Measurements from ENCODE around the gene NAV2.

NAV2 gene

DNA sequence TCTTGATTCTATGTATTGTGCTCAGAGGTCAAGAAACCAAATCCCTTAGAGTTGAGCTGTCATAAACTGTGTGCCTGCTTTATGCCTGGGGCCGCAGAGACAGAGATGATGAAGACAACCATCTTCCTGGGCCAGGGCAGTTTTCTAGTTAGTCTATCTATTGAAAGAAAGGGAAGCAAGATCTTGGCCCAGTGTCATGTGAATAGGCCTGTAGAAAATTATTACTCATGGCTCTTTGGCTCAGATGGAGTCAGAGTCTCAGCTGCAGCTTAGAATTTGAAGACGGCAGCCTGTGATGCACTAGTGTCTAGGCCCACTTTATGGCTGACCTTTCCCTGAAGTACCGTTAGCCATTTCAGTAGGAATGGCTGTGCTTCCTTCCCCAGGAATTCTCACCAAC, 335.6 kb downstream of the NAV2 start:
- Histone ChIP-seq H3K4me2 (ENCODE audit: low read length) (no peak overlapping the region), H3K9ac (ENCODE audit: low read depth, low read length) (no peak overlapping the region), H3K36me3 (ENCODE audit: insufficient read depth, low read length) (peaks cover 93% of the 10 kb centered on the region), H3K9me3 (replicated peaks; ENCODE audit: low read length) (no peaks in the 10 kb centered on the region), H3K4me3 (ENCODE audit: low read length) (no peak overlapping the region), H3K27me3 (ENCODE audit: control insufficient read depth, insufficient read depth, low read length) (no peaks in the 10 kb centered on the region), H3K4me1 (ENCODE audit: control insufficient read depth, insufficient read depth, low read length) (peaks cover 2% of the 10 kb centered on the region)

DNA sequence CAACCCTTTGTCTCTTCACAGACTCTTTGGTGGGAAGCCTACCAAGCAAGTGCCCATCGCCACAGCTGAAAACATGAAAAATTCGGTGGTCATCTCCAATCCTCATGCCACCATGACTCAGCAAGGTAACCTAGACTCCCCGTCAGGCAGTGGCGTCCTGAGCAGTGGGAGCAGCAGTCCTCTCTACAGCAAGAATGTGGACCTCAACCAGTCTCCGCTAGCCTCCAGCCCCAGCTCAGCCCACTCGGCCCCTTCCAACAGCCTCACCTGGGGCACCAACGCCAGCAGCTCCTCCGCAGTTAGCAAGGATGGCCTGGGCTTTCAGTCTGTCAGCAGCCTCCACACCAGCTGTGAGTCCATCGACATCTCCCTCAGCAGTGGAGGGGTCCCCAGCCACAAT, 336.1 kb downstream of the NAV2 start:
- peaks cover 96% of the 10 kb centered on the region for H3K36me3 ChIP-seq (ENCODE audit: insufficient read depth, low read length)
- H3K4me1 ChIP-seq (ENCODE audit: control insufficient read depth, insufficient read depth, low read length) = peaks cover 2% of the 10 kb centered on the region
- no peak overlapping the region for H3K4me3 ChIP-seq (ENCODE audit: low read length)
- H3K4me2 ChIP-seq (ENCODE audit: low read length) = no peak overlapping the region
- no peaks in the 10 kb centered on the region for H3K9me3 ChIP-seq (replicated peaks; ENCODE audit: low read length)
- no peaks in the 10 kb centered on the region for H3K27me3 ChIP-seq (ENCODE audit: control insufficient read depth, insufficient read depth, low read length)
- no peak overlapping the region for H3K9ac ChIP-seq (ENCODE audit: low read depth, low read length)

DNA sequence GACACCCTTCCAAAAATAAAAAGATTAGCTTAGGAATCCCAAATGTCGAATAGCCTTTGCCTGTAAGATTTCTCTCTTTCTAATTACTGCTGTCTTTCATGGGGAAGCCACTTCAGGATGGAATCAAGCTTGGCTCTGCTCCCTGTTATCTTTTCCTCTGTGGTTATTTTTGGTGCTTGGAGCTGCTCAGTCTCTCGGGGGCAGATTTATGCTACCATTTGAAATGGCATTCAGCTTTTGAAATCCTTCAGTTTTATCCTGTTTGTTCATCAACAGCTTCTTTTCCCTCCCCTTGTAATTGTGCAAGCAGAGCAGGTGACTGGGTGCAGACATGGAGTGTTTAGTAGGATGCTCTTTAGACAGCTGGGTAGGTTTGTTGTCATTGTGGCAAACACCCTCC, 336.6 kb downstream of the NAV2 start:
- Histone ChIP-seq H3K9ac (ENCODE audit: low read depth, low read length) (no peak overlapping the region), H3K36me3 (ENCODE audit: insufficient read depth, low read length) (peaks cover 96% of the 10 kb centered on the region), H3K4me2 (ENCODE audit: low read length) (no peak overlapping the region), H3K4me3 (ENCODE audit: low read length) (no peak overlapping the region), H3K27me3 (ENCODE audit: control insufficient read depth, insufficient read depth, low read length) (no peaks in the 10 kb centered on the region), H3K4me1 (ENCODE audit: control insufficient read depth, insufficient read depth, low read length) (peaks cover 2% of the 10 kb centered on the region), H3K9me3 (replicated peaks; ENCODE audit: low read length) (no peaks in the 10 kb centered on the region)

DNA sequence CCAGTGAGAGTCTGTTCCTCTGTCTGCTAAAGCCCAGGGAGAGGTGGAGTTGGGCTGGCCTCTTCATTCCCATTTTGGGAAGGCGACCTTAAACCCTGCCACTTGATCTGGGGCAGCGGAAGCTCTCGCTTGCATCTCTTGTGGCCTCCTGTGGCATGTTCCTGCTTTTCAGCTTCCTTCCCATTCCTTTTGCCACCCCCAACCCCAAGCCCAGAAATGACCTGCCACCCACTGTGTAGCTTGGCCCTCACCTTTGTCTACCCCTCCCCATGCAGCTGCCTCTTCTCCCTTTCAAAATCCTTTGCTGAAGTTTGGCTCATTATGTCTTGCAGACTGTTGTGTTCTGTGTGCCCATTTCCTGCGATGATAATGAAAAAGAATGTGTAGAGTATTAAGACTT, 337.4 kb downstream of the NAV2 start:
- Histone ChIP-seq H3K36me3 (ENCODE audit: insufficient read depth, low read length) (peaks cover 96% of the 10 kb centered on the region), H3K9ac (ENCODE audit: low read depth, low read length) (no peak overlapping the region), H3K4me1 (ENCODE audit: control insufficient read depth, insufficient read depth, low read length) (peaks cover 2% of the 10 kb centered on the region), H3K4me3 (ENCODE audit: low read length) (no peak overlapping the region), H3K27me3 (ENCODE audit: control insufficient read depth, insufficient read depth, low read length) (no peaks in the 10 kb centered on the region), H3K9me3 (replicated peaks; ENCODE audit: low read length) (no peaks in the 10 kb centered on the region), H3K4me2 (ENCODE audit: low read length) (no peak overlapping the region)

DNA sequence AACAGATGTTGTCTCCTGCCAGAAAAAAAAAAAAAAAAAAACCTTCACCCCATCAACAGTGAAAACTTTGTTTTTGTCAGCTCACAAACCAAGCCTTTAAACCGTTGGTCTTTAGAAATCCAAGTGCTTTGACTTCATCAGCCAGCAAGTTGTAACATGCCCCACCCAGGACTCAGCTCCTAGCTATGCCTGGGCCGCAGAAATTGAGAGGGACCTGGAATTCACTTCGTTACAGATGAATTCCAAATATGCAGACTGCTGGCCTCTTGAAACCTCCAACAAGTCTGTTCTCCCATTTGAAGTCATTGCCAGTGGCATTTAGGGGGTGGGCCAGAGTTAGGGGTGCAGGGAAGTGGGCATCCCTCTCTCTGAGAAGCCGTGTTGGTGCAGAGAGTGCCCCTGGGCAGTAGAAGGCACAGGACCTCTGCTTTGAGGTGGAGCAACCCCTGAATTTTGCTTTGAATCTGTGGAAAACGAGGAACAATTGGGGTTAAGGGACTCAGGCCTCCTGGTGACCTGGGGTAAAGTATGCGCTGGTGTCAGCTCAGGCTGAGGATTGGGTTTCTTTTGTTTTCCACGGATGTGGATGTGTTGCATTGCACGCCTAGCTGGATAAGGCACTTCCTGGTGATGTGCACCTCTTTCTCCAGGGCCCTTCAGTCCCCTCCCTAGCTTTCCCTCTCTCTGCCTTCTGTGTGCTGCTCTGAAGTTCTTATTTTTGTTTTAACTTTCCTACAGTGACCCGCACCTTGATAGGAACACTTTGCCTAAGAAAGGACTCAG, 338.1 kb downstream of the NAV2 start:
- H3K36me3 ChIP-seq (ENCODE audit: insufficient read depth, low read length) = peaks cover 96% of the 10 kb centered on the region
- H3K4me2 ChIP-seq (ENCODE audit: low read length) = no peak overlapping the region
- no peak overlapping the region for H3K4me3 ChIP-seq (ENCODE audit: low read length)
- no peaks in the 10 kb centered on the region for H3K9me3 ChIP-seq (replicated peaks; ENCODE audit: low read length)
- H3K27me3 ChIP-seq (ENCODE audit: control insufficient read depth, insufficient read depth, low read length) = no peaks in the 10 kb centered on the region
- no peak overlapping the region for H3K9ac ChIP-seq (ENCODE audit: low read depth, low read length)
- peaks cover 2% of the 10 kb centered on the region for H3K4me1 ChIP-seq (ENCODE audit: control insufficient read depth, insufficient read depth, low read length)

DNA sequence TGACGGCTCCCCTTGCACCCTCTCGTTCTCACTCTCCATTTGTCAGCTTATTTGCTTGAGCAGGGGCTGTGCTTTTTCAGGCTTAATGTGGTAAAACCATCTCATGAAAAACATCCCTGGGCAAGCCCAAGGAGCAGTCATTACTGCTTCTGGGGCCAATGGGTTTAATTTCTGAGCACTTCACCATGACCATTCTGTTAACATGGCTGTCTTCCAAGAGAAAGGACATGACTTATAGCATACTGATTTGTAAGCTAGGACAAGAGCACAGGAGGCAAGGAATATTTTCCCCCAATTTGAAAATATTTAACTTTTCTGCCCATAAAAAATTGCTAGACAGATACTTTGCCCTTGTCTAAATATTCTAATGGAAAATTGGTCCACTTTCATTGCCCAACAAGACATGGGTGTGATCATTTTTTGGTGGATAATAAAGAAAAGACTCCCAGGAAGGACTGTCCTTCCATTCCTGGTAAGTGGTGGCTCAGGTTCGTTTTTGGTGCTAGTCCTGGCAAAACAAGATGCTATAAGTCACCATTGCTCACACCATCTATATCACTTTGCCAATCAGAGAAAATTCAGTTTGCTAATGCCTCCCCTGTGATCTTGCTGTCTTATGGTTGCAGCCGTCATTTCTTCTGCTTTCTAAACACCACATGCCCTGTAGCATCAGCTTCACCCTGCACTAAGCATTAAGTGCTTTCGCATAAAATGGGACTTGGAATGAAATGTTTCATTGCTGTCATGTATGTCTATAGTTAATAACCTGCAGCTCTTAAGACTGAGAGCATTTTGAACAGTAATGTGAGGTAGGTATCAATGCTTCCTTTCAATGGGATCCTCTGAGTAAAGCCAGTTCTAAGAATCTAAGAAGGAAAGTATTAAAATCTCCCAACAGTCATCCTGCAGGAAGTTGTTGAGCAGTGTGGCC, 339.1 kb downstream of the NAV2 start:
- peaks cover 98% of the 10 kb centered on the region for H3K36me3 ChIP-seq (ENCODE audit: insufficient read depth, low read length)
- no peak overlapping the region for H3K4me2 ChIP-seq (ENCODE audit: low read length)
- H3K9ac ChIP-seq (ENCODE audit: low read depth, low read length) = no peak overlapping the region
- H3K4me1 ChIP-seq (ENCODE audit: control insufficient read depth, insufficient read depth, low read length) = peaks cover 3% of the 10 kb centered on the region
- no peaks in the 10 kb centered on the region for H3K27me3 ChIP-seq (ENCODE audit: control insufficient read depth, insufficient read depth, low read length)
- H3K9me3 ChIP-seq (replicated peaks; ENCODE audit: low read length) = no peaks in the 10 kb centered on the region
- H3K4me3 ChIP-seq (ENCODE audit: low read length) = no peak overlapping the region

DNA sequence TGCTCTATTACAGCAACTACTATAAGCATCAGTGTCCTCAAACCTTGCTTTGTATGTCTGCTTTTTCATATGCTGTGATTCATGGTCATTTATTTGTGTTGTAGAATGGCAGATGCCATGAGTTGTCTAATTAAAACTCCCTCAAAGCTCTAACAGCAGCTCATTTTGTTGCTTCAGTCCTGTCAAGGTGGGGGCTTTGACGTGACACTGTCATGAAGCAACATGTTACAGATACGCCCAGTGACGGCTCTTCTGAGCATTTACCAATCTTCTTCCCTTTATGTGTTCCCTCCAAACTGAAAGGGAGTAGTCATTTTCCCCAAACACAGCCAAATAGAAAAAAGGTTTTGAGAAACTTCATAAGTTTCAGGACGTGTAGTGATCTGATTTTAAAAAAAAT, 340.9 kb downstream of the NAV2 start:
- H3K4me3 ChIP-seq (ENCODE audit: low read length) = no peak overlapping the region
- peaks cover 11% of the 10 kb centered on the region for H3K4me1 ChIP-seq (ENCODE audit: control insufficient read depth, insufficient read depth, low read length)
- H3K9me3 ChIP-seq (replicated peaks; ENCODE audit: low read length) = no peaks in the 10 kb centered on the region
- H3K4me2 ChIP-seq (ENCODE audit: low read length) = no peak overlapping the region
- H3K36me3 ChIP-seq (ENCODE audit: insufficient read depth, low read length) = peaks cover 98% of the 10 kb centered on the region
- no peak overlapping the region for H3K9ac ChIP-seq (ENCODE audit: low read depth, low read length)
- H3K27me3 ChIP-seq (ENCODE audit: control insufficient read depth, insufficient read depth, low read length) = no peaks in the 10 kb centered on the region

DNA sequence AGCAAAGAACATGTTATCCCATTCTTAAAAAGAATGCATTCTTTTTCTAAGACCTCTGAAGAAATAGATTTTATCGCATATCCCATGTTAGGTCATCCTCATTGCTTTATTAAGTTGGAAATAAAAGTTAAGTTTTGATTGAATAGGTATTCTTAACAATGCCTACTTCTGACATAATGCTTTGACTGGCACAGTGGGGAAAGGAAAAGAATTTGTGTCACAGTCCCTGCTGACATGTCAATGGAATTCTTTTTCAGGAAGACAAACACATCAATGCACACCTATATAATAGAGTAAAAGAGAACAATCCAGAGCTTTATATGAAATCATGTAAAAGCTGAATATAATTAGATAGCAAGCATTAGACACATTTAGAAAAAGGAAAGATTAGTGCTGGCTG, 341.9 kb downstream of the NAV2 start:
- peaks cover 98% of the 10 kb centered on the region for H3K36me3 ChIP-seq (ENCODE audit: insufficient read depth, low read length)
- H3K4me3 ChIP-seq (ENCODE audit: low read length) = no peak overlapping the region
- H3K4me1 ChIP-seq (ENCODE audit: control insufficient read depth, insufficient read depth, low read length) = peaks cover 11% of the 10 kb centered on the region
- H3K27me3 ChIP-seq (ENCODE audit: control insufficient read depth, insufficient read depth, low read length) = no peaks in the 10 kb centered on the region
- no peak overlapping the region for H3K9ac ChIP-seq (ENCODE audit: low read depth, low read length)
- H3K4me2 ChIP-seq (ENCODE audit: low read length) = no peak overlapping the region
- H3K9me3 ChIP-seq (replicated peaks; ENCODE audit: low read length) = no peaks in the 10 kb centered on the region

DNA sequence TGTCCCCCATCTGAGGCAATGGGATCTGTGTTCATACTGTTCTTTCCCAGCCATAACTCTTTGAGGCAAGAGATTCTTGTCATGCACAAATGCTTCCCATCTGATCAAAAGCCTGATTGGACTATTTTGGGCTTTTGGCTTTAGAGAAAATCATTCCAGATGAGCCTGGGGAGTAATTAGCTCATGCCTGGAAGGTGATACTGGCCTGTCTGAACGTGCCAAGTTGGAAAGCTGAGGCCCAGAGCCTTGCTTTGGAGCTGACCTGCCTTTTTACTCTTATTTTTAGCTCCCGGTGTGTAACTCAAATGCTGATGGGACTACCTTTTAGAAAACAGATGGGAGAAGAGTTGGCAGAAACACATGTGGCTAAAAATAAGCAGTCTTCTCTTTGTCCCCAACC, 342.7 kb downstream of the NAV2 start:
- Histone ChIP-seq H3K27me3 (ENCODE audit: control insufficient read depth, insufficient read depth, low read length) (no peaks in the 10 kb centered on the region), H3K4me2 (ENCODE audit: low read length) (no peak overlapping the region), H3K4me1 (ENCODE audit: control insufficient read depth, insufficient read depth, low read length) (peaks cover 9% of the 10 kb centered on the region), H3K4me3 (ENCODE audit: low read length) (no peak overlapping the region), H3K9ac (ENCODE audit: low read depth, low read length) (no peak overlapping the region), H3K9me3 (replicated peaks; ENCODE audit: low read length) (no peaks in the 10 kb centered on the region), H3K36me3 (ENCODE audit: insufficient read depth, low read length) (peaks cover 98% of the 10 kb centered on the region)

DNA sequence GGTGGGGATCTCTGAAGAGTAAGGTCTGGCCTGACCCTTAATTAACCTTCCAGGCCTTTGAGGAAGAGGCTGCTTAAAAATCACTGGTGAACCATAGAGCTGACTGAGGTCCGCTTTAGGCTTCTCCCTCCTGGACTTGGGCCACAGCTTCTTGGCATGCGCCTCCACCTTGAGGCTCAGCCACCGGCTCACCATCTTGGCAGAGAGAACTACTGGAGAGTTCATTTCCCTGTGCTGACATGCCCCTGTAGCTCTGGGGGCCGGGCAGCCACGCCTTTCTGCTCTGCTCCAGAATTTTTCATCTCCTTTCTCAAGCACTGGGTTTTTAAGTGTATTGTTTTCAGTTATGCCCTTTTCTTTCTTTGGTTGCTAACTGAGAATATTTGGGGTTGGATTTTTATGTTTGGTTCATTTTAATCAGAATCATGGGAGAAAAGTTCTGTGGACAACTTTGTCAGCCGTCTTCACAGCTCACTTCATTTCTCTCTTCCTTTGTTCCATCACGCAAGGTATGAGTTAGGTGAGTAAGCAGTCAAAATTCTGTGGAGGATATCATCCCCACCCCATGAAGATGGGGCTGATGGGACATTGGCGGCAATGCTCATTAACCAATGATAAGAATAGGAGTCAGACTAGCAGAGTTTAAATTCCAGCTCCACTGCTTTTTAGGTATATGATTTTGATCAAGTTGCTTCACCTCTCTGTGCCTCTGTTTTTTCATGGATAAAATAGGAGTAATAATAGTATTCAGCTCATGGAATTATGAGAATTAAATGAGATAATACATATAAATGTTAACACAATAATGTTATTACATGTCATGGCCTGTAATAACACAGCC, 343.7 kb downstream of the NAV2 start:
- no peaks in the 10 kb centered on the region for H3K9me3 ChIP-seq (replicated peaks; ENCODE audit: low read length)
- no peak overlapping the region for H3K4me2 ChIP-seq (ENCODE audit: low read length)
- H3K4me3 ChIP-seq (ENCODE audit: low read length) = no peak overlapping the region
- H3K36me3 ChIP-seq (ENCODE audit: insufficient read depth, low read length) = peaks cover 96% of the 10 kb centered on the region
- H3K27me3 ChIP-seq (ENCODE audit: control insufficient read depth, insufficient read depth, low read length) = no peaks in the 10 kb centered on the region
- H3K9ac ChIP-seq (ENCODE audit: low read depth, low read length) = no peak overlapping the region
- peaks cover 9% of the 10 kb centered on the region for H3K4me1 ChIP-seq (ENCODE audit: control insufficient read depth, insufficient read depth, low read length)

All from skeletal muscle satellite cell (primary cell).